Activated T-helper 1 cell treated with anti-CD3 and anti-CD28 coated beads, Interleukin-12 subunit alpha, Interleukin-12 subunit beta, Interleukin-2, Interleukin-4 antibody, amounts not matched to agents 30 ng/mL and 10 ng/mL and 1 ng/mL, durations not matched to agents 14 hours and 24 hours and 36 hours (primary cell): Measurements from ENCODE around the gene GPC5. TPM values are rescaled to one million over a fixed set of nuclear protein-coding genes. Genes with fewer than 3 reads are reported as not detected.

ENCODE experiments used
- DNase-seq: peaks from one replicate; pipeline ENCODE4 v3.0.0; 2021; ENCODE audit warnings: low spot score
- H3K27ac Mint-ChIP-seq: one replicate; pipeline ENCODE4 v1.8.0; 2021; ENCODE audit warnings: mild to moderate bottlenecking, mixed read lengths
- H3K27me3 Mint-ChIP-seq: one replicate; pipeline ENCODE4 v1.8.0; 2022; ENCODE audit warnings: mild to moderate bottlenecking, moderate library complexity, mixed read lengths; ENCODE audit not compliant: insufficient read depth
- H3K36me3 Mint-ChIP-seq: one replicate; pipeline ENCODE4 v1.8.0; 2021; ENCODE audit warnings: low read depth, mixed read lengths
- H3K4me1 Mint-ChIP-seq: one replicate; pipeline ENCODE4 v1.8.0; 2021; ENCODE audit warnings: low read depth, mixed read lengths
- H3K4me3 Mint-ChIP-seq: one replicate; pipeline ENCODE4 v1.8.0; 2021; ENCODE audit warnings: mild to moderate bottlenecking, moderate library complexity, mixed read lengths
- H3K9me3 Mint-ChIP-seq: one replicate; pipeline ENCODE4 v1.8.0; 2021; ENCODE audit warnings: mixed read lengths
- intact Hi-C: fragments of 100-400 bp; cut with micrococcal nuclease; formaldehyde crosslinking; loops from one replicate; pipeline ENCODE4 v1.15.1; 2024
- total RNA-seq: library from RNA; stranded (reverse); gene quantifications from 2 replicates; pipeline ENCODE4 v1.2.3, GENCODE V29; 2022

GPC5 gene
- total RNA-seq, 1 donor from 2014 or later: not detected

GRCh38 chr13:91955546-91956355, 557.3 kb downstream of the GPC5 start:
- H3K27ac Mint-ChIP-seq: no peak overlapping the region
- H3K27me3 Mint-ChIP-seq: no peaks in the 10 kb centered on the region
- DNase-seq: no peak
- H3K4me1 Mint-ChIP-seq: no peaks in the 10 kb centered on the region
- intact Hi-C loops: no loop called here
- no peaks in the 10 kb centered on the region for H3K36me3 Mint-ChIP-seq
- no peak overlapping the region for H3K4me3 Mint-ChIP-seq
- H3K9me3 Mint-ChIP-seq: no peaks in the 10 kb centered on the region

GRCh38 chr13:91960947-91961346, 562.5 kb downstream of the GPC5 start:
- H3K9me3 Mint-ChIP-seq: no peaks in the 10 kb centered on the region
- H3K4me1 Mint-ChIP-seq: no peaks in the 10 kb centered on the region
- DNase-seq: no peak
- H3K36me3 Mint-ChIP-seq: no peaks in the 10 kb centered on the region
- H3K27ac Mint-ChIP-seq: no peak overlapping the region
- H3K4me3 Mint-ChIP-seq: no peak overlapping the region
- intact Hi-C loops: no loop called here
- no peaks in the 10 kb centered on the region for H3K27me3 Mint-ChIP-seq

GRCh38 chr13:91962946-91963345, 564.5 kb downstream of the GPC5 start:
- no peak overlapping the region for H3K27ac Mint-ChIP-seq
- H3K4me3 Mint-ChIP-seq: no peak overlapping the region
- DNase-seq: no peak

GRCh38 chr13:91965511-91965910, 567.1 kb downstream of the GPC5 start:
- intact Hi-C loops: no loop called here
- Mint-ChIP-seq H3K9me3 (peaks cover 5% of the 10 kb centered on the region), H3K36me3 (no peaks in the 10 kb centered on the region), H3K4me3 (no peak overlapping the region), H3K4me1 (no peaks in the 10 kb centered on the region), H3K27me3 (no peaks in the 10 kb centered on the region), H3K27ac (no peak overlapping the region)
- DNase-seq: no peak

More at GRCh38 chr13:91962946-91963345, 564.5 kb downstream of the GPC5 start:
- Mint-ChIP-seq H3K4me1 (no peaks in the 10 kb centered on the region), H3K9me3 (no peaks in the 10 kb centered on the region), H3K36me3 (no peaks in the 10 kb centered on the region), H3K27me3 (no peaks in the 10 kb centered on the region)
- intact Hi-C loops: no loop called here

GRCh38 chr13:91978571-91978970, 580.1 kb downstream of the GPC5 start:
- no peaks in the 10 kb centered on the region for H3K9me3 Mint-ChIP-seq
- no peaks in the 10 kb centered on the region for H3K4me1 Mint-ChIP-seq
- H3K27me3 Mint-ChIP-seq: no peaks in the 10 kb centered on the region
- no peak overlapping the region for H3K27ac Mint-ChIP-seq
- DNase-seq: no peak
- H3K4me3 Mint-ChIP-seq: no peak overlapping the region
- intact Hi-C loops: no loop called here
- no peaks in the 10 kb centered on the region for H3K36me3 Mint-ChIP-seq

- intact Hi-C loops: no loop called here
- H3K36me3 Mint-ChIP-seq: no peaks in the 10 kb centered on the region
- no peak overlapping the region for H3K4me3 Mint-ChIP-seq
- no peak for DNase-seq
- H3K27me3 Mint-ChIP-seq: no peaks in the 10 kb centered on the region
- H3K4me1 Mint-ChIP-seq: no peaks in the 10 kb centered on the region
- no peak overlapping the region for H3K27ac Mint-ChIP-seq
- no peaks in the 10 kb centered on the region for H3K9me3 Mint-ChIP-seq
Measured at GRCh38 chr13:91986761-91987483, 588.5 kb downstream of the GPC5 start.

GRCh38 chr13:91988331-91988730, 589.9 kb downstream of the GPC5 start:
- Mint-ChIP-seq H3K9me3 (no peaks in the 10 kb centered on the region), H3K27me3 (no peaks in the 10 kb centered on the region), H3K27ac (no peak overlapping the region), H3K4me1 (no peaks in the 10 kb centered on the region), H3K36me3 (no peaks in the 10 kb centered on the region), H3K4me3 (no peak overlapping the region)
- no peak for DNase-seq
- intact Hi-C loops: no loop called here

GRCh38 chr13:92012787-92013186, 614.4 kb downstream of the GPC5 start:
- Mint-ChIP-seq H3K4me1 (no peaks in the 10 kb centered on the region), H3K27me3 (no peaks in the 10 kb centered on the region), H3K4me3 (no peak overlapping the region), H3K27ac (no peak overlapping the region), H3K36me3 (no peaks in the 10 kb centered on the region), H3K9me3 (no peaks in the 10 kb centered on the region)
- DNase-seq: no peak
- intact Hi-C loops: no loop called here

GRCh38 chr13:92017737-92018136, 619.3 kb downstream of the GPC5 start:
- Mint-ChIP-seq H3K9me3 (no peaks in the 10 kb centered on the region), H3K4me1 (no peaks in the 10 kb centered on the region), H3K36me3 (no peaks in the 10 kb centered on the region), H3K27ac (no peak overlapping the region), H3K27me3 (no peaks in the 10 kb centered on the region), H3K4me3 (no peak overlapping the region)
- DNase-seq: no peak
- intact Hi-C loops: no loop called here

- H3K36me3 Mint-ChIP-seq: no peaks in the 10 kb centered on the region
- H3K9me3 Mint-ChIP-seq: peaks cover 3% of the 10 kb centered on the region
- no peak for DNase-seq
- H3K4me1 Mint-ChIP-seq: no peaks in the 10 kb centered on the region
- H3K27ac Mint-ChIP-seq: no peak overlapping the region
- no peaks in the 10 kb centered on the region for H3K27me3 Mint-ChIP-seq
- intact Hi-C loops: no loop called here
- no peak overlapping the region for H3K4me3 Mint-ChIP-seq
Measured at GRCh38 chr13:92028695-92029094, 630.3 kb downstream of the GPC5 start.

GRCh38 chr13:92029641-92030040, 631.2 kb downstream of the GPC5 start:
- Mint-ChIP-seq H3K4me1 (no peaks in the 10 kb centered on the region), H3K27ac (no peak overlapping the region), H3K9me3 (peaks cover 3% of the 10 kb centered on the region), H3K27me3 (no peaks in the 10 kb centered on the region), H3K36me3 (no peaks in the 10 kb centered on the region), H3K4me3 (no peak overlapping the region)
- intact Hi-C loops: no loop called here
- no peak for DNase-seq

- no peaks in the 10 kb centered on the region for H3K27me3 Mint-ChIP-seq
- H3K4me3 Mint-ChIP-seq: no peak overlapping the region
- intact Hi-C loops: no loop called here
- H3K4me1 Mint-ChIP-seq: no peaks in the 10 kb centered on the region
- H3K27ac Mint-ChIP-seq: no peak overlapping the region
- DNase-seq: no peak
- H3K9me3 Mint-ChIP-seq: peaks cover 4% of the 10 kb centered on the region
- H3K36me3 Mint-ChIP-seq: no peaks in the 10 kb centered on the region
Measured at GRCh38 chr13:92038905-92039304, 640.5 kb downstream of the GPC5 start.

GRCh38 chr13:92042522-92042921, 644.1 kb downstream of the GPC5 start:
- Mint-ChIP-seq H3K4me1 (no peaks in the 10 kb centered on the region), H3K36me3 (no peaks in the 10 kb centered on the region), H3K27me3 (no peaks in the 10 kb centered on the region), H3K4me3 (no peak overlapping the region), H3K9me3 (no peaks in the 10 kb centered on the region), H3K27ac (no peak overlapping the region)
- DNase-seq: no peak
- intact Hi-C loops: no loop called here
